Brain pericyte (primary cell): Measurements from ENCODE around the gene PGS1.
"Not testable (repeated sequence)": the region's sequence is repeated elsewhere in the genome, so short reads cannot be mapped to it uniquely, and the experiment has no call there.

ENCODE experiments used
- DNase-seq: peaks from one replicate; pipeline ENCODE4 v3.0.0-alpha.2; 2012; ENCODE audit warnings: low read depth, low spot score

The PGS1 gene, protein sequence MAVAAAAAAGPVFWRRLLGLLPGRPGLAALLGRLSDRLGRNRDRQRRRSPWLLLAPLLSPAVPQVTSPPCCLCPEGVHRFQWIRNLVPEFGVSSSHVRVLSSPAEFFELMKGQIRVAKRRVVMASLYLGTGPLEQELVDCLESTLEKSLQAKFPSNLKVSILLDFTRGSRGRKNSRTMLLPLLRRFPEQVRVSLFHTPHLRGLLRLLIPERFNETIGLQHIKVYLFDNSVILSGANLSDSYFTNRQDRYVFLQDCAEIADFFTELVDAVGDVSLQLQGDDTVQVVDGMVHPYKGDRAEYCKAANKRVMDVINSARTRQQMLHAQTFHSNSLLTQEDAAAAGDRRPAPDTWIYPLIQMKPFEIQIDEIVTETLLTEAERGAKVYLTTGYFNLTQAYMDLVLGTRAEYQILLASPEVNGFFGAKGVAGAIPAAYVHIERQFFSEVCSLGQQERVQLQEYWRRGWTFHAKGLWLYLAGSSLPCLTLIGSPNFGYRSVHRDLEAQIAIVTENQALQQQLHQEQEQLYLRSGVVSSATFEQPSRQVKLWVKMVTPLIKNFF

DNA sequence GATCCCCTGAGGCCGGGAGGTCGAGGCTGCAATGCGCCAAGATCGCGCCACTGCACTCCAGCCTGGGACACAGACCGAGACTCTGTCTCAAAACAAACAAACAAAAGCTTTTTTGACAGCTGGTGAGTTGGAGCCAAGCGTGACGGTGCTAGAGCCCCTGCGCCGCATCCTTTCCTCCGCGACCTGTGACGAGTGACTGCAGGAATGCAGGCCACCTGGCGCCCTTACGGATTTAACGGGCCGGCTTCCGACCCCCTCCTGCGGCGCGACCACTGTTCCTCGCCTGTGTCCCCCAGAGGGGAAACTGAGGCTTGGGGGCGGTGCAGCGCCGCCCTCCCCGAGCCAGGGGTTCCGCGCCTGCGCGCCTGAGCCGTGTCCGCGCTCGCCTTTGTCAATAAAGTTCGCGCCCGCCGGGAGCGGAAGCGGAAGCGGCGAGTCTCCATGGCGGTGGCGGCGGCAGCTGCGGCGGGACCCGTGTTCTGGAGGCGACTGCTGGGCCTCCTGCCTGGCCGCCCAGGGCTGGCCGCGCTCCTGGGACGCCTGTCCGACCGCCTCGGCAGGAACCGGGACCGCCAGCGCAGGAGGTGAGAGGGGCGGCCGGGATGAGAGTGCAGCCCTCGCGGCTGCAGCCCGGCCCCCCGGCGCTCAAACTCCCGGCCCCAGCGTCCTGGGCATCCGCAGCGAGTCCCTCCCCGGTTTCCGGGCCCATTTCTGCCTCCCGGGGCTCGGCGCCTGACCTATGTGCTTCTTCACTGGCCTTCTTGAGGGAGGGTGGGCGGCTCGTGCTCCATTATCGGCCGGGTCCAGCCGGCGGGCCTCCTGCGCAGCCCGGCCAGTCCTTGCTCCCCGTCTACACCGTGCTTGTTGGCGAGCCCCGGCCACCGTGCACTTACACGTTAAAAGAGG, at the start of gene PGS1:
PGS1 (plus strand) TSS at position 425 of the 906 bp plus-strand sequence; CDS start at position 442, 17 bp downstream.
- no peak for DNase-seq

DNA sequence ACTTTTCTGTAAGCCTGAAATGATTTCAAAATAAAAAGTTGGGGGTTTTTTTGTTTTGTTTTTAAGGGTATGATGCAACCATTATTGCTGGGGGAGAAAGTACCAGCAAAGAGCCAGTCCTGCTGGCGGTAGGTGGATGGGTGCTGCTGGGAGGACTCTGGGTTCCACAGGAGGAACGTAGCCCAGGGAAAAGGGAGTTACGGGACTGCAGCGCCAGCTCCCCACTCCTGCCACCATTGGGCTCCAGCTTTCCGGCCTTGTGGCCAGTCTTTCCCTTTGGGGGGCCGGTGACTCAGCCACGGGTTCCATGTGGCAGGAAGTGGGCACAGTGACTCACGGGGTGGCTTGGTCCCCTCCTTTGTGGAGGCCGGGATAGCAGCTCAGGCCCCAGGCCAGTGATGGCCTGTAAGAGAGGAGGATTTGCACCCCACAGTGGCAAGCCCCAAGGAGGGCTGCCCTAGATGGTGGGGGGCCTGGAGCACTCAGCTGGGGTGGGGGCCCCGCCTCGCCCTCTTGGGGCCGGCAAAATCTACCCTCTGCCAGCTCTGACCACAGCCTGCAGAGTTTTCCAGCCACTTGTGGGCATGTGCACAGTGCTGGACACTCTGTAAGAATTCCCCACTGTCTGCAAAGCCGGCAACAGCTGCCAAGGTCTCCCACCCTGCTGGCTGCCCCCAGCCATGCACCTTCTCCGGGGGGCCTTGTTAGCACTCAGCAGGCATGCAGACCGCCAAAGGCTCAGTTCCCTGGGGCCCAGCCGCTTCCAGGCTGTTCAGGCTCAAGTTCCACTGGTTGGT, 49.0 kb upstream of the PGS1 start:
- DNase-seq: peak; percentile 53

DNA sequence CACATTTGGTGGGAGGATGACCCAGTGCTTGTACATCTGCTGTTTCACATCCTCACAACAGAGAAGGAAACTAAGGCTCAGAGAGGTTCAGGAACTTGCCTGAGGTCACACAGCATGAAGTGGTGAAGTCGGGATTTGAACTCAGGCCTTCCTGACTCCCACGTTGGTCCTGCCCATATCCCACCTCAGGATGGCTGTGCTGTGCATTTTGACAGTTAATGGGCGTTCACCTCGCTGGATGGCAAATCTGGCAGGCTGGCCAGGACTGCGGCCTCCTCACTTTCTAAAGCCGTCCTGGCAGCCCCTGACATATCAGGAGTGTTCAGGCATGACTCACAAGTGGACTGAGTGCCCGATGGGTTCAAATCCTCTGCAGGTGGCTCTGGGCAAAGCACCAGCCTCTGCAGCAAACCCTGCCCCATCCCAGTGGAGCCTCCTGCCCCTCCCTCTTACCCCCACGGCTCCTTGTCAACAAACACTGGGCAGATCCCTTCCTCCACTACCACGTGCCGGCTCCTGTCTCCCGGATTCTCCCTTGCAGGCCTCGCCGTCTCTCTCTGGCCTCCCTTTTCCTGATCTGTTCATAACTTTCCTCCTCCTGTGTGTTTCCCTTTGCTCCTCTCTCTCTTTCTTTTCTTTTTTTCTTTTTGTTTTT, 47.8 kb upstream of the PGS1 start:
- peak; percentile 58 for DNase-seq

DNA sequence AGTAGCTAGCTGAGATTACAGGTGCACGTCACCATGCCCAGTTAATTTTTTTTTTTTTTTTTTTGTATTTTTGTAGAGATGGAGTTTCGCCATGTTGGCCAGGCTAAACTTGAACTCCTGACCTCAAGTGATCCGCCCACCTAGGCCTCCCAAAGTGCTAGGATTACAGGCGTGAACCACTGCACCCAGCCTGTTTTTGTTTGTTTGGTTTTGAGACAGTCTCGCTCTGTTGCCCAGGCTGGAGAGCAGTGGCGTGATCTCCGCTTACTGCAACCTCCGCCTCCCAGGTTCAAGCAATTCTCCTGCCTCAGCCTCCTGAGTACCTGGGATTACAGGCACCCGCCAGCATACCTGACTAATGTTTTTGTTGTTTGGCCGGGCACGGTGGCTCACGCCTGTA, 47.1 kb upstream of the PGS1 start:
- DNase-seq: not testable (repeated sequence)

DNA sequence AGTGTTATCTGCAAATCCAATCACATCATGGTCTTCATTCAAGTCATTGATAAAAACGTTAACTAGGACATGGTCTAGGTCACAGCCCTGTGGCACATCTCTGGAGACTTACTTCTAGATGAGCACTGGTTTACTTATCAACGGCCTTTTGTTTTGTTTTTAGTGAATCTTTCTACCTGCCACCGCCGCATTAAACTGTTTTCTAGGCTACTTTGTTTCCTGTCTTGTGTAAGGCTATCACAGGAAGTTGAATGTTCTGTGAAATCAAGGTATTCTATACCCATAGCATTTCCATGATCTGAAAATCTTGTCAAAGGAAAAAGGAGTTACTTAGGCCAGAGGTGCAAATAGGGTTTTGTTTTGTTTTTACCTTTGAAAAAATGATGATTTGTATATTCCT, 45.5 kb upstream of the PGS1 start:
- no peak for DNase-seq

DNA sequence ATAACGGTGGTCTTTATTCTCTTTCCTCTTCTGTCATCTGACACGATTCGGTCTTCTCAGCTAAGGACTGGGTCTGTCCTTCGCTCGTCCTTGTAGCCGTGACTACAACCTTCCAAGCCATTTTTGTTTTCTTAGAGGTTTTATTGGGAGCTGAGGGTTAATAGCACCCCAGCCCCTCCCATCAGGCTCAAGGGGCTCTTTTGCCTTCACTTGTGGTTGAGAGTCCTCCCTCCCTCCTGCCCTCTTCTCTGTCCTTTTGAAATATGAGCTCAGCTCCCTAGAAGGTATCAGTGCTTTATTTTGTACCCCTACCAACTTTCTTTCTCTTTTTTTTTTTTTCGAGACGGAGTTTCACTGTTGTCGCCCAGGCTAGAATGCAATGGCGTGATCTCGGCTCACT, 43.2 kb upstream of the PGS1 start:
- DNase-seq: no peak

DNA sequence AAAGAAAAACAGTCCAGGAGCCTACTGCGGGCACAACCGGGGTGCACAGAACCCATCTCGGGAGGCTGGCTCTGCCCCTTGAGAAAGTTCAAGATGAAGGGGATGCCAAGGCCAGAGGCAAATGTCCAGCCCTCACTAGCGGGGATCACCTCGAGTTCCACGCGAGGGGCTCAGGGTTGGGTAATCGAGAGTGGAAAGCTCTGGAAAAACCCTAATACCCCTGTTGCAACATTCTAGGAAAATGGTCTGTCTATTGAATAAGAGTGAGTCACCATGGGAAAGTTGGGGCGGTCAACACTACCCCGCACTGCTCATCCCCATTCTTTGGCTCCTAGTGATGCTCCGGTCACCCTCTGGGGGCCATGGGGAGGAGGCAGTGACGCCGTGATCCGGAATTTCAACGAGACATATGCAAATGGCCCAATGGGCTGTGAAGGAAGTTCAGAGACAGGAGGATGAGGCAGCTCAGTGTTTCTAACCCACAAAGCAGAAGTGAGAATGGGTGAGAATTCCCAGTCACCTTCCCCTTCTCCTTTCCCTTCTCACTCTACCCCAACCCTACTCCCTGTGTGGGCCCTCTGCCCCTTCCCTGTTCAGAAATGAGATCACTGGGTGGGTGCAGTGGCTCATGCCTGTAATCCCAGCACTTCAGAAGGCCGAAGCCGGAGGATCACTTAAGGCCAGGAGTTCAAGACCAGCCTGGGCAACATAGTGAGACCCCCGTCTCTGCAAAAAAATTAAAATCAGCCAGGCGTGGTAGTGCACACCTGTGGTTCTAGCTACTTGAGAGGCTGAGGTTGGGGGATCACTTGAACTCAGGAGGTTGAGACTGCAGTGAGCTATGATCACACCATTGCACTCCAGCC, 41.0 kb upstream of the PGS1 start:
- DNase-seq: no peak

DNA sequence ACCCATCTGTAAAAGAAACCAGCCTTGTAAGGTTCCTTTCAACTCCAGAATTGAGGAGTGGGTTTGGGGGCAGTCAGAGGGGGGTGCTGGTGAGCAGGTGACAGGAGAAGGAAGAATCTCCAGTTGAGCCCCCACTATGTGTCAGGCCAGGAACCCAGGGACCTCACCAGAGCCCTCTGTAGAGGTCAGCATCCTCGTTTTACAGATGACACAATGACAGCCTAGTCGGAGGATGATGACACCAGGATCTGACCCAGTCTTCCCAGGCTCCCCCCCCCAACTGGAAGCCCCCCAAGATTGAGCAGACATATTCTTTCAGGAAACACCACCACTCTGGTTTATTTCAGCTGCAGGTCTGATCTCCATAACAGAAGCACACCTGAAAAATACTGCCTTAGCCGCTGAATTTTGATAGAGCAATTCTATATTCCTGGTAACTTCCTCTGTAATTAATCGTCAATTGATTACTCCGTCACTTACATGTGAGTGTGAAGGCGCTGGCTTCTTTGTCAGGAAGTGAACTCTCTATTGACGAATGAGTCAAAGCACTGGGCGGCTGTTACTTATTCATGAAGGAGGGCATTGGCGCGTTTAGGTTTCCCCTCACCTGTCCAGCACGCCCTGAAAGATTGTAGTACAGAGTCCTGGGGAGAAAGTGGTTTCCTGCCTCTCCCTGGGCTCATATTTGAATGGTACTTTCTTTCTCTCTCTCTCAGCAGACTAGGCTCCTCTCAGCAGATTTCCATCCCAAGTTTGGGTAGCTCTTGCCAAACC, 39.8 kb upstream of the PGS1 start:
- no peak for DNase-seq

DNA sequence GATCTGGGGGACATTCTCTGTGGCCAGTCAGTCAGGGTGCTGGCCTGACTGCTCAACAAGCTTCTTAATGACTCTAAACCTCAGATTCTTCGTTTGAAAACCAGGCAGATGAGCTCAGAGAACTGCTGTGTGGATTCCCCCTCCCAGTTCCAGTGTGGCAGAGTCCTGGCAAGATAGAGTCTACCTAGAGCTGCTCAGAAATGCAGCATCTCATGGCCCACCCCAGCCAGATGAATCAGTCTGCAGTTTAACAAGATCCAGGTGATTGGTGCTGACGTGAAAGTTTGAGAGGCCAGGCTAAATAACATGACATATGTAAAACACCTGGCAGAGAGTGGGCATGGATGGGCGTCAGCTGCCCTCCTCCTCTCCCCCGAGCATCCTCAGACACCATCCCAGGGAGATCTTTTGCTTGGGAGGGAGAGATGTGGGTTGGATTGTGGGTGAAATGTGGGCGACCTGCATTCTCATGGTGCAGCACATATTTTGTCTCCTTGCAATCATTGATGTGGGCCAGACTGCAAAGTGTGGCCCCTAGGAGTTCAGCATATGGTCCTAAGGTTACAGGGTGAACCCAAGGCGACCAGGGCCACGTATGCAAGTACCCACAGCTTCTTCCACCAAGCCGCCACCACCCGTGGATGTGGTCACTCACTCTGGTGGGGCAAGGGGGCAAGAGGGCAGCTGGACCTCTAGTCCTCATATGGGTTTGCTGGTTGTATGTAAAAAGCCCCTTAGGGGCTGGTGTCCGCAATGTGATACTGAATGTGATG, 38.1 kb upstream of the PGS1 start:
- DNase-seq: no peak

DNA sequence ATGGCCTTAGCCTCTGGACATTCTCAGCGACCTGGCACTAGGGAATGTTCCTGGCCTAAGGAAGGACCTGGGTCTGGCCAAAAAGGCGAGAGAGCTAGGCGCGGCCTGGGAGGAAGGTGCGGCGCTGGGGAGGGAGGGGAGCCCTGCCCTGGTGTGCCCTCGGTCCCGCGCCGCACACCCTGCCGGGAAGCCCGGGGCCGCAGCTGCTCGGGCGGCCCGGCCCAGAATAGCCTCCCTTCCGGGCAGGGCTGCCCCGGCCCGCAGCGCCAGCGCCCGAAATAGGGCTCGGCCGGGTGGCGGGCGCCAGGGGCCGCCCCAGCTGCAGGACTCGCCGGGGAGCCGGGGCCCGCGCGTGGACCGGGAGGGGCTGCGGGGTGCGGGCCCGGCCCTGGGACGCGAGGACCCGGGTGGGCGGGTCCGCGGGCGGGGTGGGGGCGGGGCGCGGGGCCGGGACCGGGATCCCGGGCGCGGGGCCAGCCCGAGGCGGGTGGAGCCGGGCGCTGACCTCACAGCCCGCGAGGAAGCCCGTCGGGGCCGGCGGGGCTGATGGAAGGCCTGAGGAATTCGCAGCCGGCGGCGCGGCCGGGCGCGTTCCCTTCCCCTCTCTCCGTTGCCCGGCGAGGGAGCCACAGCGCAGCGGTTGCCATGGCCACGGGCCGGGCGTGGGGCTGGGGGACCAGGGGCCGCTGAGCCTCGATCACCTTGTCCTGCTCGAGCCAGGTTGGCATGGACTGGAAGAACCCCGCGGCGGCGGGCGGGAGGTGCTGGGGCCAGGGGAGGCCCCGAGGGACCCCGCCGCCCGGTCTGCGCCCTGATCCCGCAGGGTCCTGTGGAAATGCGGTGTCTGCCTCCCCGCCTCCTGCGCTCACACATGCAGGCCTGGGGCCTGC, 36.6 kb upstream of the PGS1 start:
- no peak for DNase-seq

DNA sequence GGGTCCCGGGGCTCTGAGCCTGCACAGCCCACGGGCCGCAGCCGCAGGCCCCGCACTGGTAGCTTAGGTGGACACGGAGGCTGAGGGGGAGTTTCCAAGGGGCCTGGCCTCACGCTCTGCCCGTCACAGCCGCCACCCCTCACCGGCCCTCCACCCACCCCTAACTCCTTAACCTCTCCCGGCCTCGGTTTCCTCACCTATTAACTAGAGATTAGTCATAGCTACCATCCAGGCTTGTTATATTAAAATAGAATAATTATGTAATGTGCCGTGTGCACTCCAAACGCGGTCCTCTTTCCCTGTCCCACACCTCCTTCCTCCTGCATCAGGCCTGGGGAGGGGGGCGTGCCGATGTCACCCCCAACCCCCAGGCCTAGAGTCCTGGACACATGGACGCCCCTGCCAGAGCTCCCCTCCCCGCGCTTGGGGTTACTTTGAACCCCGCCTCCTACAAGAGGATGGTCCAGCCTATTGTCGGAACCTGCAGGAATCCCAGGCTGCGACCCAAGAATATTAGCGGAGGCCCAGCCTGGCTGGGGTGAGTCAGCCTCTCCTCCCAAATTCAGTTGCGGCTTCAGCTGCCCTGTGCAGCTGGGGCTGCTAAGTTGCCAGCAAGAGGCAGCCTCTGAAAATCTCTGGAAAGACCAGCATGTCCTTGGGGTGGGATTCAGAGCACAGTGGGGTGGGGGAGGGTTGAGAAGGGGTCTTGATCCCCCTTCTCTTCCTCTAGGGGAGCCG, 35.8 kb upstream of the PGS1 start:
- peak; percentile 84 for DNase-seq

DNA sequence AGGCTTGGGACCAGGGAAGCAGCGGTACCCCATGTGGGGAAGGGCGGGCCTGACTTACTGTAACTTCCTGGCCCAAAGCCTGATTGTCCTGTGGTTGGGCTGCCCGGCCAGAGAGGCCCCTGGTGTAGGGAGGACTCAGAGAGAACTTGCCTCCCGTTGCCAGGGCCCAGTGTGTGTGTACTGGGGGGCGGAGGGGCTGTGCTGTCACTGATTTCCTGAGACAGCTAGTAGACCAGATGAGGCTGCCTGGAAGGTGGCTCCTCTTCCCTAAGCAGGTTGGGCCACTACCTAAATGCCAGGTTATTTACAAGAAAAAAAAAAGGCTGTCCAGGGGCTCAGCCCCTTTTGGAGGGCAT, 35.3 kb upstream of the PGS1 start:
- peak; percentile 83 for DNase-seq

DNA sequence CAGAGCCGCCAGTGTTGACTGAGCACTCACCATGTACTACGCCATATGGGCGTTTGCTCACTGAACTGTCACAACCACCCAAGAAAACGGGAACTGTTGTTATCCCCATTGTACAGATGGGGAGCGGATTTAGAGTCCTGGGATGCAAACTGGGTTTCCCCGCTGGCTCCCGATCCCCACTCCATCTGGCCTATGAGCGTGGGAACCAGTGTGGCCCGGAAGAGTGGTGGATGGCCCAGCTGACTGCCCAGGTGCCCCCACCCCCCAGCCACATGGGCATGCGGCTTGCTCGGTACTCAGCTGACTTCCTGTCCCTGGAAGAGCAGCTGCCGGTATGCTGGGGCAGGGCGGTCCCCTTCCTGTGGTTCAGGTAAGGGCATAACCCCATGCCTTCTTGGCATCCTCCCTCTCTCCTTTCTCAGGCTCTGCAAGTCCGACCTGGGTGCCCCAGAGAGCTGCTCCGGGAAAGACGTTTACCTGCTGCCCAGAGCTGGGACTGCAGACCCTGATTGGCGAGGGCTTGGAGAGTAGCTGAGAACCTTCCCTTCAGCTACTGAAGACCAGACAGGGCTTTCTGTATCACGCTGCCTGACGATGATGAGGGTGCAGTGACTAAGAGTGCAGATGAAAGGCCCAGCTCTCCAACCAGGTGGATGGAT, 34.8 kb upstream of the PGS1 start:
- no peak for DNase-seq

DNA sequence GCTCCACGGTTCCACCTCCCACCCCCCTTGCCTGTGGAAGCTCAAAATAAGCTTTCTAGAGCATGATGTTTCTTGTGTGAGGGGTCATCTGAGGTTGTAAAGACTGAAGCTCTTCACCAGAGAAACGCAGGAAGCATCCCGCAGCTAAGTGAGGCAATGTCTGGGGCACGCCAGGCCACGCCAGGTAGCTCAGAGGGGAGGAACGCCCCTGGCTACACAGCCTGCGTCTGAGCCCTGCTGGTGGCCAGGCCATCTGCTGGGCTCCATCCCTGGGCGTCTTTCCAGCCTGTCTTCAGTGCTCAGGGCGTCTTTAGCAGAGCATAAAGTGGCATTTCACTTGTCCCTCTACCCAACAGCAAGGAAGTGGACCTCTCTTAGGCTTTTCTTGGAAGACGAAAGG, 33.8 kb upstream of the PGS1 start:
- no peak for DNase-seq

DNA sequence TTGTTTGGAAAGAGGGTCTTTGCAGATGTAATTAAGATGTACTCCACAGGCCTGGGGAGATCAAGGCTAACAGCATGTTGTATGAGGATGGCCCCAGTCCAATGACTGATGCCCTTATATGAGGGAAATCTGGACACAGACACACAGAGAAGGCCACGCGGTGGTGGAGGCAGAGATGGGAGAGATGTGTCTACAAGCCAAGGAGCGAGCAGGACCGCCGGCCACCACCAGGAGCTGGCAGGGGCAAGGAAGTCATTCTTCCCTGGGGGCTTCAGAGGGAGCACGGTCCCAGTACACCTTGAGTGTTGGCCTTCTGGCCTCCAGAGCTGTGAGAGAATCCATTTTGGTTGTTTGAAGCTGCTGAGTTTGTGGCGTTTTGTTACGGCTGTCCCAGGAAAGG, 33.3 kb upstream of the PGS1 start:
- DNase-seq: no peak

DNA sequence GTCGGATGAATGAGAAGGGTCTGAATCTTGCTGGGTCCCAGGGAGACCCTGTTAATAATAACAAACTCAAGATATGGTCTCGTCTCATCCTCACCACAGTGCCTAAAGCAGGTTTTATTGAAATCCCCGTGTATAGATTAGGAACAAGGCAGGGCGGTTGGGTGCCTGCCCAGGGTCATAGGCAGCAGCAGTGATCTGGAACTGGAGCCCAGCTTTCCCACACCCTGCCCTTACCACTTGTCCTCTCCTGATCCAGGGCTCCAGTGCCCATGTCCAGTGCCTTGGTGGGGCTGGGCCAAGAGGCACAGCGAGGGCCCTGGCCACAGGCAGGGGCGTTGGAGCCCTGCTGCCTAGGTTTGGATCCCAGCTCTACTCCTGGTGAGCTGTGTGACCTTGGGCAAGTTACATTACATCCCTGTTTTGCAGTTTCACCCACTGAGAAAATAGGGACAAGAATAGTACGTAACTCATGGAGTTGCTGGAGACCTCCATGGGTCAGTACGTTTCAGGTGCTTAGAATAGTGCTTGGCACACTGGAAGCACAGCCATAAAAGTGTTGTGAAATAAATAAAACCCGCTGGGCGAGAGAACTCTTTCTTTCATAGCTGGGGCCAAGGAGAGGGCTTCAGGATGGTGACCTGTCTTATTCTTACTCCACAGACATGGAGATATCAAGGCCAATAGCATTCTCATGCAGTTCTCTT, 32.5 kb upstream of the PGS1 start:
- no peak for DNase-seq
